Neural cell (in vitro differentiated cells): Measurements from ENCODE around the gene KIFC3.

Experiments
- EZH2 ChIP-seq: fragments of 200-600, 300-800 bp; shearing (Covaris generic), sonication (generic); IDR thresholded peaks from 2 replicates; pipeline ENCODE4 v1.6.1; 2014; ENCODE audit warnings: antibody characterized with exemption, low read length, borderline replicate concordance, mild to moderate bottlenecking; ENCODE audit not compliant: insufficient read depth, poor library complexity, severe bottlenecking
- POLR2AphosphoS5 ChIP-seq: IDR thresholded peaks from 2 replicates; pipeline ENCODE4 v1.6.1; 2012
- TAF1 ChIP-seq: IDR thresholded peaks from 2 replicates; pipeline ENCODE4 v1.6.1; 2012; ENCODE audit warnings: low read depth
- TF ChIP-seq, protein P1 (sequence below): fragments of 450-650 bp; IDR thresholded peaks from 2 replicates; pipeline ENCODE4 v1.5.1; 2014; ENCODE audit warnings: antibody characterized with exemption, mild to moderate bottlenecking, moderate library complexity; ENCODE audit not compliant: poor library complexity, severe bottlenecking
- TF ChIP-seq, protein P2 (sequence below): IDR thresholded peaks from 2 replicates; pipeline ENCODE4 v1.6.1; 2012; ENCODE audit warnings: borderline replicate concordance

- TF ChIP-seq, protein P1, sequence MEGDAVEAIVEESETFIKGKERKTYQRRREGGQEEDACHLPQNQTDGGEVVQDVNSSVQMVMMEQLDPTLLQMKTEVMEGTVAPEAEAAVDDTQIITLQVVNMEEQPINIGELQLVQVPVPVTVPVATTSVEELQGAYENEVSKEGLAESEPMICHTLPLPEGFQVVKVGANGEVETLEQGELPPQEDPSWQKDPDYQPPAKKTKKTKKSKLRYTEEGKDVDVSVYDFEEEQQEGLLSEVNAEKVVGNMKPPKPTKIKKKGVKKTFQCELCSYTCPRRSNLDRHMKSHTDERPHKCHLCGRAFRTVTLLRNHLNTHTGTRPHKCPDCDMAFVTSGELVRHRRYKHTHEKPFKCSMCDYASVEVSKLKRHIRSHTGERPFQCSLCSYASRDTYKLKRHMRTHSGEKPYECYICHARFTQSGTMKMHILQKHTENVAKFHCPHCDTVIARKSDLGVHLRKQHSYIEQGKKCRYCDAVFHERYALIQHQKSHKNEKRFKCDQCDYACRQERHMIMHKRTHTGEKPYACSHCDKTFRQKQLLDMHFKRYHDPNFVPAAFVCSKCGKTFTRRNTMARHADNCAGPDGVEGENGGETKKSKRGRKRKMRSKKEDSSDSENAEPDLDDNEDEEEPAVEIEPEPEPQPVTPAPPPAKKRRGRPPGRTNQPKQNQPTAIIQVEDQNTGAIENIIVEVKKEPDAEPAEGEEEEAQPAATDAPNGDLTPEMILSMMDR = no peak
- no peak for TF ChIP-seq TAF1
- TF ChIP-seq EZH2 = no peak
- TF ChIP-seq POLR2AphosphoS5 = no peak
- TF ChIP-seq, protein P2, sequence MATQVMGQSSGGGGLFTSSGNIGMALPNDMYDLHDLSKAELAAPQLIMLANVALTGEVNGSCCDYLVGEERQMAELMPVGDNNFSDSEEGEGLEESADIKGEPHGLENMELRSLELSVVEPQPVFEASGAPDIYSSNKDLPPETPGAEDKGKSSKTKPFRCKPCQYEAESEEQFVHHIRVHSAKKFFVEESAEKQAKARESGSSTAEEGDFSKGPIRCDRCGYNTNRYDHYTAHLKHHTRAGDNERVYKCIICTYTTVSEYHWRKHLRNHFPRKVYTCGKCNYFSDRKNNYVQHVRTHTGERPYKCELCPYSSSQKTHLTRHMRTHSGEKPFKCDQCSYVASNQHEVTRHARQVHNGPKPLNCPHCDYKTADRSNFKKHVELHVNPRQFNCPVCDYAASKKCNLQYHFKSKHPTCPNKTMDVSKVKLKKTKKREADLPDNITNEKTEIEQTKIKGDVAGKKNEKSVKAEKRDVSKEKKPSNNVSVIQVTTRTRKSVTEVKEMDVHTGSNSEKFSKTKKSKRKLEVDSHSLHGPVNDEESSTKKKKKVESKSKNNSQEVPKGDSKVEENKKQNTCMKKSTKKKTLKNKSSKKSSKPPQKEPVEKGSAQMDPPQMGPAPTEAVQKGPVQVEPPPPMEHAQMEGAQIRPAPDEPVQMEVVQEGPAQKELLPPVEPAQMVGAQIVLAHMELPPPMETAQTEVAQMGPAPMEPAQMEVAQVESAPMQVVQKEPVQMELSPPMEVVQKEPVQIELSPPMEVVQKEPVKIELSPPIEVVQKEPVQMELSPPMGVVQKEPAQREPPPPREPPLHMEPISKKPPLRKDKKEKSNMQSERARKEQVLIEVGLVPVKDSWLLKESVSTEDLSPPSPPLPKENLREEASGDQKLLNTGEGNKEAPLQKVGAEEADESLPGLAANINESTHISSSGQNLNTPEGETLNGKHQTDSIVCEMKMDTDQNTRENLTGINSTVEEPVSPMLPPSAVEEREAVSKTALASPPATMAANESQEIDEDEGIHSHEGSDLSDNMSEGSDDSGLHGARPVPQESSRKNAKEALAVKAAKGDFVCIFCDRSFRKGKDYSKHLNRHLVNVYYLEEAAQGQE = no peak
Observed at GRCh38 chr16:57763285-57764005, 38.8 kb downstream of the KIFC3 start.
